HG03108 (cell line): ENCODE results near the gene SOST.
A peak's percentile ranks its signal among the peaks of the same experiment; 100 is the strongest.

Source experiments
- ATAC-seq: cut with Tn5 transposase; IDR thresholded peaks from one replicate; pipeline ENCODE4 v1.9.1; 2021; ENCODE audit warnings: moderate library complexity; ENCODE audit not compliant: unreplicated experiment

SOST gene

DNA sequence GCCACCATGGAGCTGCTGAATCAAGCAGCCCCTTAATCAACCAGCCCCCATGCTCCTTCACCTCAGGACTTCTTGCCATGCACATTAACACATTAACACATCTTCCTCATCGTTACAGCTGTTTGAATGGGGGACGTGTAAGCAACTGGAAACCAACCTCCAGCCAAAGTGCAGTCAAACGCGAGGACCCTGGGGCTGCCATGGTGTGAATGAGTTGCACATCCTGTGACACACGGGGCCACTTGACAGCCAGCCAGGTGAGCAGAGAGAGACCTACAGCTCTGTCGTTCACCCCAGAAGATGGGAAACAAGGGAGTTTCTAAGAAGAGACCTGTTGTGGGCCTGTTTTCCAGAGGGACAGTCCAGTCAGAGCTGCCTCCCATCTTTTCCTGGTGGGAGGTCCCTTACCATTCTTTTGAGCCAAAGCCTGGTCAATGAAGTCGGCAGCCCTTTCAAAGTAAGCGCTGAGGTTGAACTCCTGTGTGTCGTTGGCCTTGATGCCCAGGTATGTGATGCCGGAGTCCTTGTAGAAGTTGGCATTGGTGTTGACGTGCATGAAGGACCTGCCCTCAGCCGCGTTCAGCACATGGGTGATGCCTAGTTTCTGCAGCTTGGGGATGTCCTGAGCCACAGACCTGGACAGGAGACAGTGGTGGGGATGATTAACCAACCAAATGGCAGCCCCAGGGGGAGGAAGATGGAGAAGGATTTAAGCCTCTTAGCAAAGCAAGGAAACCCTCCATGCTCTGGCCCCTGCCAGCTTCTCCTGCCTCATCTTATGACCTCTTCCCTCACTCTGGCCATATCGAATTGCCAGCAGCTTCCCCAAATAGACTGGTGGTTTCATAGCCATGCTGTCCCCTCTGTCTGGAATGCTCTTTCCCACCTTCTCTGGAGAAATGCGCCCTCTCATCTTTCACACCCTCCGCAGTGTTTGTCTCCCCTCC lies 16.0 kb upstream of the SOST start:
- ATAC-seq, result no peak

DNA sequence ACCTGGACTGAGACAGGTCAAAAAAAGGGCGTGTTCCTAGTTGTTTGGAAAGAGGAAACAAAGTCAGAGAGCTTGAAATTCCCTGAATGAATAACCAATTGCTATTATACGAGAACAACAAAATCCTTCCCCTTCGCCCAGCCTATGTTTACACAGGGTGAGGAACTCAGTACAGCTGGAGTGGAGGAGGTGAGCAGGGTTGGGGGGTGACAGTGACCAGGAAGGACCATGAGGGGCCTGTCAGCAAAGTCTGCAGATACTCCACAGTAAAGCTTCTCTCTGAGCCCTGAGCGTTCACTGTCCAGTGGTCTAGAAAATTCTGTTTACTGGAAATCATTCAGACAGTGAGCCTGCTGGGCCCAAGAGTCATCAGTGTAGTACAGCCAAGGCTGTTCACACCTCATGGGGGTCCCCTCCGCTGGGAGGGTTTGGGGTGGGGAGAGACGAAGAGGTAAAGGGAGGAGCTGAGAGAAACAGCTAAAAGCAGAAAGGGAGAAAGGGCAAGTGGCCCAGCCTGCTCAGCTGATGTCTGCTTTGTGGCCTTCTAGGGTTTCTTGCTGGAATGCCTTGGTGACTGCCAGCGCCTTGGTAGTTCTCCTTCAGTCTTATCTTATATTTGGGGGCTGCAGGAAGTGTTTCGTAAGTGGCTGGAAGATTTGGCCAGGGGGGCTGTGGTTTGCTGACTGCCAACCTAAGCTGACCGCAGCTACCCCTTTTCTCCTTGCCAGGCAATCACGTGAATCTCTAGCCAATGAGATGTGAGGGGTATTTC lies 14.5 kb upstream of the SOST start:
- no peak for ATAC-seq

DNA sequence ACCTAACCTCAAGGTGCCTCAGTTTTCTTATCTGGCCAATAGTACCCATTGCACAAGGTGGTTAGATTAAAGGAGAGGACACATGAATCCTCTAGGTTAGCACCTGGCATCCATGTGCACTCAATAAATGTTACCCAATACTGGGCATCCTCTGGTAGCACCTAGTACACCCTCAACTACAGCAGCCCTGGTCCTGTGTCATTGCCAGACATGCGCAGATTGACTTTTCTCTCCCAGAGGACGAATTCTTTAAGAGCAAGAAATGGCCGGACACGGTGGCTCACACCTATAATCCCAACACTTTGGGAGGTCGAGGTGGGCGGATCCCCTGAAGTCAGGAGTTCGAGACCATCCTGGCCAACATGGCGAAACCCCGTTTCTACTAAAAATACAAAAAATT lies 12.9 kb upstream of the SOST start:
- no peak for ATAC-seq

DNA sequence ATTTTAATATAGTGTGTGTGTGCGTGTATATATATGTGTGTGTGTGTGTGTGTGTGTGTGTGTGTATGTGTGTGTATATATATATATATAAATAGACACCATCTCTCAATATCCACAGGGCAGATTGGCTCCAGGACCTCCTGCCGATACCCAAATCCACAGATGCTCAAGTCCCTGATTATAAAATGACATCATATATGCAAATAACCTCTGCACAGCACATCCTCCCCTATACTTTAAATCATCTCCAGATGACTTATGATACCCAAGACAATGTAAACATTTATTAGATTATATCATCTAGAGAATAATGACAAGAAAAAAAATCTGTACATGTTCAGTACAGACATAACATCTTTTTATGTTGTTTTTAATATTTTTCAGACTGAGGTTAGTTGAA lies 12.4 kb upstream of the SOST start:
- ATAC-seq, result no peak

DNA sequence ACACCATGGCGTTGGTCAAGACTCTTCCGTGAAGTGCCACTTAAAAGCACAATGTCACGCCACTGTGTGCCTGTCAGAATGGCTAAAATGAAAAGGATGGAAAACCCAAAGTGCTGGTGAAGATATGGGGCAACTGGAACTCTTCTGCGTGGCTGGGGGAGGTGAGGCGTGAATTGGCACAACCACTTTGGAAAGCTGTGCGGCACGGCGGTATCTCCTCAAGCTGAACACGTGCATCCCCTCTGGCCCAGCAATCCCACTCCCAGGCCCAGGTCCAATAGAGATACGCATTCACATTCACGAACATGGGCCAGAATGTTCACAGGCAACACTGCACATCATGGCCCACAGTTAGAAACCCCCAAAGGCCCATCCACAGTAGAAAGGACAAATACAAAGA lies 11.3 kb upstream of the SOST start:
- no peak for ATAC-seq

DNA sequence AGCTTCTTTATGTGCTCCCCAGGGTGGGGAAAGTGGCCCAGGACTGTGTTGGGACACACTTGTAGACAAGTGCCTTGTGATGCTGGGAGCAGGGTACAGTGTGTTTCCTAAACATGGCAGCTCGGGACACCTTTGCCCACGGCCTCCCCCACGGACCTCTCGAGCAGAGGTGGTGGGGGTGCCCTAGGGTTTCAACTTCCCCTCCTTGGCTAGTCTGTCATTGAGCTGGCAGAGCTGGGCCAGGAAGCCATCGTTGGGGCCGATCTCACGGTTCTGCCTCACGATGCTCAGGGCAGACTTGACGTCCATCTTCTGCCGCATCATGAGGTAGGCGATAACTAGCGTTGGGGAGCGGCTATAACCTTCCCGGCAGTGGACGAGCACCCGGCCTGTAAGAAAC lies 10.8 kb upstream of the SOST start:
- no peak for ATAC-seq

DNA sequence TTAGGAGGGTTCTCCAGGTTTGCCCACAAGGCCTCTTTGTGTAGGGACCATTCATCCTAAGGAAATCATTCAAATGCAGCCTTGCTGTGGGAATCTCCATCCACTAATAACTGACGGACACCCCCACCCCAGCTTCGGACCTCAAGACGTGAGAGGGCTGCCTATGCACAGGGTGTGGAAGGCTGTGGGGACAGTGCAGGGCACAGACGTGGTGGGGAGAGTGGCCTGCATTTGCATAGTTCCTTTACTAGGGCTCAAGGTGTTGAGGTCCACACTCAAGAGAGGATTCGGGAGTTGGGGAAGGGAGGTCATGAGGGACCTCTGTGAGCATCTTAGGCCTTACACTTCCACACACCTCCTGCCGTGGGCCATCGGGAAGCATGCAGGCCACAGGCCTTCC lies 10.4 kb upstream of the SOST start:
- ATAC-seq, result no peak

DNA sequence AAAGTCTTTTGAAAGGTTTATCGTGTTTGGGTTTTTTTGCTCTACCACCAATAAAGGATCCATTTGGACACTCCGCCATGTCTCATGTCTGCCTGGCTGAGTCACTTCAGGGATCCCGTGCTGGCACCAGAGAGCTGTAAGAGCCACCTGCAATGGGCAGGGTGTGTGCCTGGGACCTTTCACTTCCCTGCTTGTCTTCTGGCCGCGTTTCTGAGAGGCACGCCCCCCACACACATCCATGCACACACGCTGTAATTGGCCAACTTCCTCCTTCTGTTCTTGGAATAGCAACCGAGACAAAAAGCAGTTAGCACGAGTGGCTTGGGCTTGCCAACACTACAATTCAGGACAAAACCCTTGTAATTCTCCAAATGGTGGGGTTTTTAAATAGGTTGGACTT lies 9.8 kb upstream of the SOST start:
- ATAC-seq, result no peak

DNA sequence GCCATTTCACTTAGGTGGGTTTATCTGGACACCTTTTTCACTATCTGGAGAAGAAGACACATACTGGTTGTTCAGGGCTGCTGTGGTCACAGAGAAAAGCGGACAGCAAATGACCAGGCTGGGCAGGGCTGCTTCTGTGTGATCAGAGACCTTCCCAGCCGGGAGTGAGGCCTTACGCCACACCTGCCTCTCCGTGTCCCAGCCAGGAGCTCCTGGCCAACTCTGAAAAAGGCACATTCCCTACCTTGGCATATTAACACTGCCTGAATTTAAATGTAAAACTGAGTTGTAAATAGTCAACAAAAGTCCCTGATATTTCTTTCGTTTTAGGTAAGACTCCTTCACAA lies 9.1 kb upstream of the SOST start:
- no peak for ATAC-seq

DNA sequence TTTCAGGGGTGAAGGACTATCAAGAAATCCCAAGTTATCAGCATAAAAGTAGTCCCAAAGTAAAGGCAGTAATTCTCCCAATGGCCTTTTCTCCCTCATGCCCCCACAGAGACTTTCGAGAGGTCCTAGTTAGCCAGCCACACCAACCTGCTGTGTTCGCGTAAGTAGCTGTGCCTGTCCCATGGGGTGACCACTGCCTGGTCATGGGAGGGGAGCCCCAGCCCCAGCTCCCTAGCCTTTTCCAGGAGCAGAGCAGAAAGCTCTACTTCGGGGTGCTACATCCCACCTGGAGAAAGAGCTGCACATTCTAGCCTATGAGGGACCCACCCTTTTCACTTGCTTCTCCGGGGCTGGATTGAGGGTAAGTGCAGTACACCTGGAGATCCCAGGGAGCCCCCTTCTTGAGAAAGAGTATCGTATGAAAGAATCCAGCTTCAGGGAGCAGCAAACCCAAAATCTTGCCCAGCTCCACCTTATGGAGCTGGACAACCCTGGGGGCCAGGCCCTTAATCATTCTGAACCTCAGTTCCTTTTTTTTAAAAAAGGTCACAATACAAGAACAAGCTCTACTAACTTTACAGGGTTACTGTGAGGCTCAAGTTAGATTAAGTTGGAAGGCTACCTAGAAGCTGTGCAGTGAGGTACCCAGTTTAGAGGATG lies 8.6 kb upstream of the SOST start:
- no peak for ATAC-seq

DNA sequence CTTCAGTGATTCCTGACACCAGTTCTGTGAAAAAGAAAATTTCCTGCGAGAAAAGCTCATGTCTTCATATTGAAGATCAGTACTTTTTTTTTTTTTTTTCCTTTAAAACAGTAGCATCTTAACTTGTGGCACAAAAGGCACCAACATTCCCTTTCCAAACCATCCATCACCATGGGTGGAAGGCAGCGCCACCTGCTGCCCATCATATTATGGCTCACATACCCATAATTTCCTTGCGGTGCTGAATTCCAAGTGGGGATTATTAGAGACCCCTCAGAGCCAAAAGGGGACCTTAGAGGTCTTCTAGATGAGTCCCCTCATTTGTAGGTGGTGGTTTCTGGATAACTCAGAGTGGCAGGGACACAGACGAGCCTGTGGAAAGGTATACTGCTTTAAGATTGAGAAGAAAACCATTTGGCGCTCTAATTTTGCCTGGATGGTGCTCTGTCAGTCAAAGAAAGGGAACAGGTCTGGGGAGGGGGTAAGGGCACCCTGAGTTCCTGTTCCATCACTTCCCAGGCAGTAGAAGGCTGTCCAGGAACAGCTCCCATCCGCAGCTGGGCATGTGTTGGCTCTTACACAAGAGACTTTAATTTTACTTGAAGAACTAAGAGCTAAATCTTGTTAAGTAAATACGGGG lies 7.9 kb upstream of the SOST start:
- ATAC-seq, result no peak

DNA sequence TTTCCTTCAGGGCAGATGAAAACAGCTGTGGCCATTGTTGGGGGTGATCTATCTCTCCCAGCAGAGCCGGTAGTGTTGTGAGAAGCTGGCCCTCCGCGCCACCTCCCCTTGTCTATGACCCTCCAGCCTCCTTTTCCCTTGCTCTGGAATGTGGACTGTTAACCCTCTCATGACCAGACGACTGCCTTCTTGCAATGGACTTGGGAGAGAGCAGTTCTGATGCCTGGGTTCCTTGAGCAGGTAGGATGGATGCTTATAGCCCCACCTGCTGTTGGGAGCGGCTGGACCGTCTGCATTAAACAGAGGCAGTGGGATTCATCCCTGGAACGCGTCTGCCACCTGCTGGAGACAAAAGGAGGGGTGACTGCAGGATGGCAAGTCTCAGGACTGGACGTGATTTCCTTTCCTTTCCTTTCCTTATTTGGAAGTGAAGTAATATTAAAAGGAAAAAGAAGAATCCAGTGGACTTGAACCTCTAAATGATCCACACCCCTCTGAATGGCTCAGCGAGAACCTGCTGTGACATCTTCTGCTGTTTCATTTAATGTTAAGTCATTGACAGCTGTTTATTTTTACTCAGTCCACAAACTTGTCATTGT lies 1.8 kb upstream of the SOST start:
- peak; percentile 62 for ATAC-seq

DNA sequence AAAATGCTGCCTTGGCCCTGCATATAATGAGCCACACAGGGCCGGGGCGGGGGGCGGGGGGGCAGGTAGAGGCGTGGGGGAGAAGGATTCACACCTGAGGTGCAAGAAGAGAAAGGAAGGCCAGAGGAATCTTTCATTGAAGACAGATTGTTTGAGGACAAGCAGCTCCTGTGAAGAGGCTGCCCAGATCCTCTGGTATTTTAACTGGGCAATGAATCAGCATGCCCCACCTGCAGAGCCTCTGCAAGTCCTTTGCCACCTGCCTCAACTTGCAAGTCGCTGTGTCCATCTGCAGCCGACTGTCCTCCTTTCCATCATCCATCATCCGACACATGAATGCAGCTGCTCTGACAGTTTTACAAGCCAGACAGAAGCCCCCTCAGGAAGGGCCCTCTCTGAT lies 1.2 kb upstream of the SOST start:
- ATAC-seq, result no peak

DNA sequence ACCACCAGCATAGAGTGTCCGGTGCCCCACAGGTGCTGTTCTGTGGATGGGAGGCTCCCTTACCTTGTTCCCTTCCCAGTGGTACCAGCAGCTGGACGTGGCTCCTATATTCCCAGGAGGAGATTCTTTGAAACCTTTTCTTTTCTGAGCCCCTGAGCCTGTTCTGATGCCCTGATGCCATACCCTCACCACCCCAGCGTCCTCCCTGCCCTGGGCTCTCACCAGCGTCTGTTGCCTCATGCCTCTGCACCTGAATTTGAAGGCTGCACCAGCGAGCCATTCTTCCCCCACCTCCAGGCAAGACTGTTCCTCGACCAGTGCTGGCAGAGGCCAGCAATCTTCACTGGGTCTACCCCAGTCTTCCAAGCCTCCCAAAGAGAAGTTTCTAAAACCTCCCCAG lies 505 bp downstream of the SOST start:
- ATAC-seq, result no peak

DNA sequence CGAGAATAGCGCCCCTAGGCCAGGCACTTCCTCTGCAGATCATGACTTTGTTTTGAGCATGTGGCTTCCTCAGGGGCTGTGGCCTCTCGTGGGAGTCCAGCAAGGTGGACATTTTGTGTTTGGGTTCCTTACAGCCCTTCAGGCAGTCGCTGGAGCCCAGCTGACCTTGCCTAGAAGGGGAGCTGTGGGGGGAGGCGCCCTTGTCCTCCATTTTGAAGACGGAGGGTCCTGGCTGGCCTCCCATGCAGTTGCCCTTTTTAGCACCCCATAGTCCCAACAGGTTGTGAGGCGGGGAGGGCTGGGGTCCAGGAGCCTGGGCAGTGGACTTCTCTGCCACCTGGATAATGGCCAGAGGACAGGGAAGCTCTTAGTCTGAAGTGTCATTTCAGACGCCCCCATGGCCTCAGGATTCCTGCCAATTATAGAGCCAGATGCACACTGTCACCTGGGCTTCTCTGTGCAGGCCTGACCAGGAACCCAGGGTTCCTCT lies 1.4 kb downstream of the SOST start:
- ATAC-seq, result no peak

DNA sequence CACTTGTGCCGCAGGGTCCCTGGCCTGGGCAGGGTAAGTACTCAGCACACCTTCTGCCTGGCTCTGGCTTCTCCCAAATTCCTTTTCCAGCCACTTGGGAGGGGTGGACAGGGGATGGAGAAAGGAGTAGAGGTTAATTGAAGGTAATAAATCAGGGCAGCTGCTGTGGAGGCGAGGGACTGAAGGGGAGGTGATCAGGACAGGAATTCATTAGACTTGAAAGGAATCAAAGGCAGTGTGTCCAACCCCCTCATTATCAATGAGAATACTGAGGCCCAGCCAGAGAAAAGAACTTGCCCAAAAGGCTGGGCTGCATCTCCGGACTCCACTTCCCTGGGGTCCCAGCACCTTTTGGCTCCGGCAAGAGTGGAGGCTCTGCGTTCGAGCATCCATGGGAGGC lies 2.4 kb downstream of the SOST start:
- no peak for ATAC-seq

DNA sequence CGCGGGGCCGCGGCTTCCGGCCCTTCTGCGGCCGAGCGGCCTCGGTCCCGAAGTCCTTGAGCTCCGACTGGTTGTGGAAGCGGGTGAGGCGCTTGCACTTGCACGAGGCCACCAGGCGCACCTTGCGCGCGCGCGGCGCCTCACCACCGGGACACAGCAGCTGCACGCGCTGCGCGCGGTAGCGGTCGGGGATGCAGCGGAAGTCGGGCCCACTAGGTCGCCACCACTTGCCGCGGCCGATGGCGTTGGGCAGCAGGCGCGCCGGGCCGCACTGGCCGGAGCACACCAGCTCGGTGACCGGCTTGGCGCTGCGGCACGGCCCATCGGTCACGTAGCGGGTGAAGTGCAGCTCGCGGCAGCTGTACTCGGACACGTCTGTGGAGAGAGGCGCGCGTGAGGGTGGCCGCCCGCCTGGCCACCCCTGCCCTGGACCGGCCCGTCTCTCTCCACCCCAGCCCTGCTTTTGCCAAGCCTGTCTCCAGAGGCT lies 3.2 kb downstream of the SOST start:
- no peak for ATAC-seq

DNA sequence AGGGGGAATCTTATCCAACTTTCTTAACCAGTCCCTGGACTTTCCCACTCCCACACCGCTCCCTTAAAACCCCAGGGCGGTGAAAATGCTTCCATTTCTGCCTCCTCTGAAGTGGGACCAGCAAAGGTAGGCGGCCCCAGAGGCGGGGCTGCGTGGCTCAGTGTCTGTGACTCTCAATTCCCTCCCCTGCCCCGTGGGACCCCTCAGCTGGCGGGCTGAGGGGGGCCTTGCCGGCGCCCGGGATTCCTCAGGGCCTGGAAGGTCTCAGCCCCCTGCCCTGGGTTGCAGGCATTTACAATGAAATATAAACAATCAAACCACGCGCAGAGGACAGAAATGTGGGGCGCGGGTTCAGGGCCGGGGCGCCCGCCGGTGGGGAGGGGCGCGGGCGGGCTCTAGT lies 3.6 kb downstream of the SOST start:
- ATAC-seq, result no peak

DNA sequence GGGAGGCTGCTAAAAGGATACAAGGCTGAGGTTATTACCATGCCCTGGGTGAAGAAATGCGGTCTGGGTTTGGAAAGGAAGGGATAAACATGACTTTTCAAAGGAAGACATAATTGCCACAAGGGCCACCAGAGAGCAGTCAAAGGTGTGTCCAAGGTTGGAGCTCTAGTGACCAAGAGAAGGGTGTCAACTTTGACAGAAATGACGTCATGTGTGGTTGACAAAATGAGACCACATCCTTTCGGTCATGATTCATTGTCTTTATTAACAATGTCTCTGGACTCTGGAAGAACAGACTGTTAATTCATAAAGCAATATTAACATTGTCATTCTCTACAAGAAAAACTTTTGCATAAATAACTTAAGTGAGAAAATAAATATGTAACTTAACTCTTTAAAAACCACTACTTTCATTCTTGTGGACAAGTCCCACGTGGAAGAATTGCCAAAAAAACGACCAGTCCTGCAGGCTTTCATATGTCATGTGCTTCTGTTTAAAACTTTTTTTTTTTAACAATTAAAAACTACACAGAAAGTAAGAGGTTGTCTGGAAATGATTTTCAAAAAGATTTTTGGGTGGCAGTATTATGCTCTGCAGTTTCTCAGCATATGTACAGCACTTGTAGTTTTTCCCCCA lies 5.0 kb downstream of the SOST start:
- ATAC-seq, result no peak

DNA sequence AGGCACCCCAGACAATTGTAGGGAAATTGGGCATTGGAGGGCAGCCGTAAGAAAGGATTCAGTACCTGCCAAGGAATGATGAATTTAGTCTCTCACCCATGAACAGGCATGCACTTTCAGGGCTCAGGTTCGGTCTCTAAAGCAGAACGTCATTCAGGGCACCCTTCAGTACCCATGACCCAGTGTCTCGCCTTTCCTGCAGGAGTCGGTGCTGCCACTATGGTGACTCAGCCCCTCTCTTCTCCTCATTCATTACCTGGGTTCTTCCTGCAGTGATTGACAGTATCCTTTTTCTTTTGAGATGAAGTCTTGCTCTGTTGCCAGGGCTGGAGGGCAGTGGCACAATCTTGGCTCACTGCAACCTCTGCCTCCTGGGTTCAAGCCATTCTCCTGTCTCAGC lies 8.4 kb downstream of the SOST start:
- no peak for ATAC-seq
